Immature natural killer cell (primary cell): Measurements from ENCODE around the gene TRIM33. TPM values are rescaled to one million over a fixed set of nuclear protein-coding genes. Genes with fewer than 3 reads are reported as not detected.
"Not testable (repeated sequence)": the region's sequence is repeated elsewhere in the genome, so short reads cannot be mapped to it uniquely, and the experiment has no call there.

Source experiments
- DNase-seq, 3 donors: peaks; one replicate each; pipeline ENCODE4 v3.0.0; 2022; ENCODE audit warnings: mixed read lengths in 1 of 3
- H3K27ac Mint-ChIP-seq, 6 donors: one replicate each; pipeline ENCODE4 v1.8.0; 2020; ENCODE audit warnings: mixed read lengths in 6 of 6, mild to moderate bottlenecking in 5 of 6, inconsistent platforms in 4 of 6, moderate library complexity in 3 of 6
- H3K27me3 Mint-ChIP-seq, 3 donors: one replicate each; pipeline ENCODE4 v1.8.0; 2020 to 2021; ENCODE audit warnings: low read depth in 3 of 3, mild to moderate bottlenecking in 3 of 3, mixed read lengths in 3 of 3, moderate library complexity in 3 of 3, inconsistent platforms in 1 of 3
- H3K36me3 Mint-ChIP-seq, 3 donors: one replicate each; pipeline ENCODE4 v1.8.0; 2020; ENCODE audit warnings: mixed read lengths in 3 of 3, inconsistent platforms in 2 of 3, mild to moderate bottlenecking in 2 of 3
- H3K4me1 Mint-ChIP-seq, 2 donors: one replicate each; pipeline ENCODE4 v1.8.0; 2020; ENCODE audit warnings: inconsistent platforms in 2 of 2, mild to moderate bottlenecking in 2 of 2, mixed read lengths in 2 of 2, moderate library complexity in 1 of 2
- H3K4me3 Mint-ChIP-seq, 5 donors: one replicate each; pipeline ENCODE4 v1.8.0; 2020; ENCODE audit warnings: mild to moderate bottlenecking in 5 of 5, mixed read lengths in 5 of 5, inconsistent platforms in 3 of 5, moderate library complexity in 3 of 5
- H3K9me3 Mint-ChIP-seq, 6 donors: one replicate each; pipeline ENCODE4 v1.8.0; 2020; ENCODE audit warnings: mild to moderate bottlenecking in 6 of 6, mixed read lengths in 6 of 6, inconsistent platforms in 4 of 6, moderate library complexity in 3 of 6
- polyA plus RNA-seq, 3 donors: library from polyadenylated mRNA; unstranded; fragments of 300-500 nt; fragmentation: Illumina TruSeq; gene quantifications; one replicate each; pipeline ENCODE4 v1.2.3, GENCODE V29; 2021

TRIM33 gene
- polyA plus RNA-seq, 3 donors from 2014 or later = 17.3 to 43.3 (median 28.0) TPM

DNA sequence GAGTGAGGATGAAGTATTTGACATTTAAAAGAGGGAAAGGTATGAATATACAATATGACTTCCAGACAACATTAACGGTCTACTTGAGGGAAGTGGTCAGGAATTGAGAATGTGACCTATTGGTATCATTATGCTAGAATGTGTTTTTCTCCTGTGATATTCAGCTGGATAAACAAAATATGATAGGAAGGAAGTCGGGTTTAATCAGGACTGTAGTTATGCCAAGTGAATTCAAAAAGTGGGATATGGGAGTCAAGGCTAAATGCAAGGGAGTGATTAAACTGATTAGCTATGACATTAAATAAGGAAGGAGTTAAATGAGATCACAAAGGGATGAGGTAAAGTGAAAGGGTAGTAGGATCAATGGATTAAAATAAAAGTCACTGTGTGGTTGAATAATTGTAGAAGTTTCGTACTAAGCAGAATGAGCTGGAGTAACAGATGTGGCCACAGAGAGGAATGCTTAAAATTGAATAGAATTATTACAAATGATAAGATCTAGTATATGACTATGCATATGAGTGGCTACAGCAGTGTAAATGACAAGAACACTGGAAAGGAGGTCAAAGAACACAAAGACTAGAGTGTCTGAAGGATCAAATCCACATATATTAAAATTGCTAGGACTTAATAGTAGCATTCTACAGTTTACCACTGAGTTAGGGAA lies 62.5 kb downstream of the TRIM33 start:
- Mint-ChIP-seq H3K4me3 (no peak overlapping the region), H3K9me3 (no peaks in the 10 kb centered on the region), H3K27me3 (no peaks in the 10 kb centered on the region), H3K36me3 (peaks cover 0 to 20% (median 5%) of the 10 kb centered on the region in 3 donors), H3K4me1 (peaks cover 13 to 46% of the 10 kb centered on the region in 2 donors), H3K27ac (no peak overlapping the region)
- no peak for DNase-seq

DNA sequence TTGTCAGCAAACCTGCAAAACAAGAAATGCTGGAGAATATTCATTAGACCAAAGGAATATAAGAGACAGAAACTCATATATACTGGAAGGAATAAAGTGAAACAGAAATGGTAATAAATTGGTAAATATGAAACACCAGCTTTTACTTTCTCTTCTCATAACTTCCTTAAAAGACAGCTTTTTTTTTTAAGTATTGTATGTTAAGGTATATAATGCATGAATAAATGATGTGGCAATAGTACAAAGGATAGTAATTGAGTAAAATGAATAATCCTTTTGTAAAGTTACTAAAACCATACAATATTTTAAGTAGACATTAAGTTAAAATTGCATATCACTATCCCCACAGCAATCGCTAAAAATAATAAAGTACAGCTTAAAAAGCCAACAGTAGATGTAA lies 64.8 kb downstream of the TRIM33 start:
- no peak for DNase-seq
- Mint-ChIP-seq H3K9me3 (no peaks in the 10 kb centered on the region), H3K4me1 (peaks cover 13 to 32% of the 10 kb centered on the region in 2 donors), H3K4me3 (no peak overlapping the region), H3K36me3 (peaks cover 4 to 11% (median 6%) of the 10 kb centered on the region in 3 donors), H3K27ac (no peak overlapping the region), H3K27me3 (no peaks in the 10 kb centered on the region)

DNA sequence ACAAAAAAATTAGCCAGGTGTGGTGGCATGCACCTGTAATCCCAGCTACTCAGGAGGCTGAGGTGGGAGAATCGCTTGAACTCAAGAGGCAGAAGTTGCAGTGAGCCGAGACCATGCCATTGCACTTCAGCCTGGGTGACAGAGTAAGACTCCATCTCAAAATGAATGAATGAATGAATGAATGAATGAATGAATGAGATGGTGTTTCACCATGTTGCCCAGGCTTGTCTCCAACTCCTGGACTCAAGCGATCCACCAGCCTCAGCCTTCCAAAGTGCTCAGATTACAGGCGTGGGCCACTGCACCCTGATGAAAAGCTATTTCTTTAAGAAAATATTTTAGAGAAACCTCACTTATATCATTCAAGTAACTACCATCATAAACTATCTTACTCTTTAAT lies 67.8 kb downstream of the TRIM33 start:
- H3K27ac Mint-ChIP-seq, DNase-seq, H3K9me3 Mint-ChIP-seq, H3K27me3 Mint-ChIP-seq, H3K4me3 Mint-ChIP-seq: not testable (repeated sequence)
- Mint-ChIP-seq H3K4me1 (peaks cover 22 to 46% of the 10 kb centered on the region in 2 donors), H3K36me3 (peaks cover 11 to 29% (median 12%) of the 10 kb centered on the region in 3 donors)

DNA sequence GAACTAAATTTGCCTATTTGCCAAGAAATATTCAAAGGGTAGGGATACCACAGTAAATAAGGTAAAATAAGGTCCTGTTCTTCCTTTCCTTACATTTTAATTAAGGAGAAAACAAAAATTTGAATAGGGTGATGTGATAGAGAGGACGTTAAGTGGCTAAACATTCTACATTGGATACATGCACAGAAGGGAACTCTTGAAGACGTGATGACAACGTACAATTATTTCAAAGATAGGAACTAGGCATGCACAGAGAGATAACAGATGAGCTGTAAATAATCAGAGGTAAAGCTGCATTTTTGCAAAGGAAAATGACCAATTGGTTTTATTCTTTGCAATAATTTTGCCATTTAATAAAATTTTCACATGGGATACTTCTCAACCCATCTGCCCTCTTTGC lies 69.7 kb downstream of the TRIM33 start:
- no peak for DNase-seq
- Mint-ChIP-seq H3K27ac (no peak overlapping the region), H3K36me3 (peaks cover 11 to 29% (median 12%) of the 10 kb centered on the region in 3 donors), H3K27me3 (no peaks in the 10 kb centered on the region), H3K9me3 (no peaks in the 10 kb centered on the region), H3K4me3 (no peak overlapping the region), H3K4me1 (peaks cover 23 to 49% of the 10 kb centered on the region in 2 donors)

DNA sequence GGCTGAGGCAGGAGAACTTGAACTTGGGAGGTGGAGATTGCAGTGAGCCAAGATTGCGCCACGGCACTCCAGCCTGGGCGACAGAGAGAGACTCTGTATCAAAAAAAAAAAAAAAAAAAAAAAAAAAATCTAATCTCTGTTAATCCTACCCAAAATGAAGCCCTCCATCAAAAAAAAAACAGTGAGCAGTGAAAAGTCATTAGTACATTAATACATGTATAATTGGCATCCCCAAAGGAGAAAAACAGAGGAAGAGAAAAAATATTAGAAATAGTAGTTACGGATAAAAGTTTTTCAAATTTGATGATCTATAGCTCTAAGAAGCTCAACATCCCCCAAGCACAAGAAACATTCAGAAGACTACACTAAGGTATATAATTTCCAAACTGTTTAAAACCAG lies 71.6 kb downstream of the TRIM33 start:
- H3K27me3 Mint-ChIP-seq = no peaks in the 10 kb centered on the region
- DNase-seq = no peak
- peak overlapping the region in 2 of 6 donors; percentile 60 to 61 for H3K27ac Mint-ChIP-seq
- no peak overlapping the region for H3K4me3 Mint-ChIP-seq
- no peaks in the 10 kb centered on the region for H3K9me3 Mint-ChIP-seq
- peaks cover 11 to 21% (median 12%) of the 10 kb centered on the region in 3 donors for H3K36me3 Mint-ChIP-seq
- peaks cover 17 to 46% of the 10 kb centered on the region in 2 donors for H3K4me1 Mint-ChIP-seq

DNA sequence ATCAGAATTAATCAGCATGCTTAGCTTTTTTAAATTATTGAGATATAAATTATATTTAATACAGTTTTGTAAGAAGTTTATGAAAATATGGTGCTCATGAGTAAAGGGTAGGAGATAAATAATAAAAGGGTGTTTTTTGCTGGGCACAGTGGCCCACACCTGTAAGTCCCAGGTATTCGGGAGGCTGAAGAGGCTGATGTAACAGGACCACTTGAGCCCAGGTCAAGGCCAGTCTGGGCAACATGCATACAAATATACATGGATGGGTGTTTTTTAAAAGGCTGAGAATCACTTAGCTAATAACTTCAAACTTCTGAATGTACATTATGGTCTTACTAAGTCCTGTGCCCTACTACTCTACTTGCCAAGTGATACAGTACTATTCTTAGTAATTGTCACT lies 73.2 kb downstream of the TRIM33 start:
- Mint-ChIP-seq H3K36me3 (peaks cover 11 to 17% (median 12%) of the 10 kb centered on the region in 3 donors), H3K4me3 (no peak overlapping the region), H3K27ac (no peak overlapping the region), H3K27me3 (no peaks in the 10 kb centered on the region), H3K4me1 (peaks cover 12 to 43% of the 10 kb centered on the region in 2 donors), H3K9me3 (no peaks in the 10 kb centered on the region)
- no peak for DNase-seq

DNA sequence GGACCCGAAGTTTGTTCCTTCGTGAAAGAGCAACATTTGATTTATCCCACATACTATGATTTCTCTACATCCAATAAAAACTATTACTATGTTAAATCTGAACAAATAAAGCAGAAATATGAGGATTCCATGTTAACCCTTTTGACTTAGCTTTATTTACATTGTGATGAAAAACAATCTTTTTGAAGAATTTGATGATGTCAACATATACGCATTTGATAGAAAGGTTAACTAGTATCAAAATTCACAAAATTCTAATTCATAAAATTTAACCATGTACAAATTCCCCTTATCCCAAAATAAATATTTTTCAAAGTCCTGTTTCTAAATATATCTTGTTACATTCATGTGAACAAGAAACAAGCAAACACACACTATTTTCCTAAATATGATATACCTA lies 74.2 kb downstream of the TRIM33 start:
- Mint-ChIP-seq H3K27me3 (no peaks in the 10 kb centered on the region), H3K36me3 (peaks cover 11 to 17% (median 14%) of the 10 kb centered on the region in 3 donors), H3K4me3 (no peak overlapping the region), H3K4me1 (peaks cover 12 to 44% of the 10 kb centered on the region in 2 donors), H3K9me3 (no peaks in the 10 kb centered on the region), H3K27ac (no peak overlapping the region)
- DNase-seq = no peak

DNA sequence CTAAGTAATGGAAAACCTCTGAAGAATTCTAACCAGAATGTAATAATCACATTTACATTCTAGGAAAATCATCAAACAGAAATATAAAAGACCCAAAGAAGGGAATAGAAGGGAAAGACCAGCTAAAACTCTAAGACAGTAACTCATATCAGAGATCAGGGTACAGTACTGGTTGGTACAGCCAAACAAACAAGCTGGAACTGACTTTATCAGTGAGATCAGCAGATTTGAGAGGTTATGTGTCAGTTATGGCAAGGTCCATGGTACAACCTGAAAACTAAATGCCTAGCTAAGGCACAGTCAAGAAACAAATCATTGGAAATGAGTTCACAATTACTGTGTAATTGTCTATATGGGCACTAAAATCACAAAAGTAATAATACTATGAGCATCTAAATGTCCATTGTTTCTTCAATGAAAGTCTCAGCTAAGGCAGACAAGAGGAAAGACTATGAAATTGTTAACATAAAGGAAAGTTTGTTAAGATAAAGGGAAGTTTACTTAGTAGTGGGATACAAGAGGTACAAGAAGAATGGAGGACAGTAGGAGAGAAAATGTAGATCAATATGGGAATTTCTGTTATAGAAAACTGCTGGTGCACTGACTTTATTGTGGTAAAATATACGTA lies 75.8 kb downstream of the TRIM33 start:
- no peak overlapping the region for H3K4me3 Mint-ChIP-seq
- peak overlapping the region in 5 of 6 donors; percentile 4 to 37 (median 29) for H3K27ac Mint-ChIP-seq

DNA sequence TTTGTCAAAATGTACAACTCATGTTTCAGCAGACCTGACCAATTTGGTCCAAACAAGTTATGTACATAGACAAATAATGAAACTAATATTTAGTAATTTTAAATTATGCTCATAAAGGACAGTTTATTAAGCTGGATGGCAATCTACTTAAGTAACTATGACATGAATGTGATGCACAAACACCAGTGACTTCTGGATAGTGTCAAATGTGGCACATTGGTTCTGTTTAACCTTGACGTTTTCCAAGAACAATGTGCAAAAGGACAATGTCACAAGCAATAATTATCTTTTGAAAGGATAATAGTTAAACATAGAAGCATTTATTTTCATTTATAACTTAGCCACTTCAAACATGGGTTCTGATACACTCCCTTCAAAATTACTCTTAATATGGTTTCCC lies 80.0 kb downstream of the TRIM33 start:
- Mint-ChIP-seq H3K9me3 (no peaks in the 10 kb centered on the region), H3K36me3 (peaks cover 3 to 14% (median 10%) of the 10 kb centered on the region in 3 donors), H3K27me3 (no peaks in the 10 kb centered on the region), H3K27ac (peak overlapping the region in 1 of 6 donors; percentile 55), H3K4me3 (no peak overlapping the region), H3K4me1 (peaks cover 3 to 29% of the 10 kb centered on the region in 2 donors)
- no peak for DNase-seq

More for the DNA sequence above, 75.8 kb downstream of the TRIM33 start:
- Mint-ChIP-seq H3K4me1 (peaks cover 14 to 49% of the 10 kb centered on the region in 2 donors), H3K36me3 (peaks cover 0 to 19% (median 18%) of the 10 kb centered on the region in 3 donors), H3K9me3 (no peaks in the 10 kb centered on the region), H3K27me3 (no peaks in the 10 kb centered on the region)
- DNase-seq = no peak

DNA sequence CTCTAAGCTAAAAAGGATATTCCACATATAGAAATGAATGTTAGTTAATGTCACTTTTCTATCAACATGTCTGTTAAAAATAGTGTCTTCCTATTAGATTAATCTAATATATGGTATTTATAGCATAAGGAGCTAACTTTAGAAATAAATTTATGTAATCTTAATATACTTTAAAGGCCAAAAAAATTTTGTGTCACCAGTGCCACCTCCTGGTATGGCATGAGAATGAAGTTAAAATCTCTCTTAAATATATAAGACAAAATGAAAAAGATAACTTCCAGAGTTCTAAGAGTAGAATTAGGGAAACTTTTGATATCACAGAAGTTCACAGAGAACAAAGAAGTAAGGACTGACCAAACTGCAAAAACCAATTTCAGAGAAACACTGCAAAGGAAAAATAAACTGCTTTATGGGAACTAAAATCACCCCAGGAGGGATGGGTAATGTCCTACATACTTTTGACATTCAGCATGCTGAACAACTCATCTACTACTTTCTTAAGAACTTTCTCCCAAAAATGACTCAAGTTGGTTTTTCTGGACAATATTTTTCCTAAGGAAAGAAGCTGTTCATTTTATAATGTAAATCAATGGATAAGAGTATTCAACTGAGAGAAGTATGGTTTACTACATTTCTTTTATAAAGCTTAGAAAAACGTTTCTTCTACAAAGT lies 82.8 kb downstream of the TRIM33 start:
- Mint-ChIP-seq H3K27ac (peak overlapping the region in 1 of 6 donors; percentile 64), H3K4me3 (no peak overlapping the region), H3K27me3 (no peaks in the 10 kb centered on the region), H3K4me1 (peaks cover 1 to 15% of the 10 kb centered on the region in 2 donors), H3K9me3 (no peaks in the 10 kb centered on the region), H3K36me3 (peaks cover 5 to 29% (median 10%) of the 10 kb centered on the region in 3 donors)
- peak in 2 of 3 donors; percentile 11 to 26 for DNase-seq

DNA sequence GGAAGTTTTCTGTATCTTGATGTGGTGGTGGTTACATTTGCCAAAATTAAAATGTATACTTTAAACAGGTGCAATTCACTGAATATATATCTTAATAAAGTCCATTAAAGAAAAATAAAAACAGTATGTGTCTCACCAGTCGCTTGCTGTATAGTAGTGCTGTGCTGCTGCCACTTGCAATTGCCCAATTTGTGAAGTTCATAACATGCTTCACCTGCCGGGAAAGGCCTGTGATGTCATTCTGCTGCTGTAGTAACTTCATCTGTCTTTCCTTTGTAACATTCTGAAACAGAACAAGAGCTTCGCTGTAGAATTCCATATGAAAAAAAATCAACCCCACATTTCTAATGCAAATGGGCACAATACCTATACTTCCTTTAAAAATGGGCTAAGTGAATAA lies 83.4 kb downstream of the TRIM33 start:
- Mint-ChIP-seq H3K4me3 (no peak overlapping the region), H3K4me1 (peaks cover 1 to 13% of the 10 kb centered on the region in 2 donors), H3K9me3 (no peaks in the 10 kb centered on the region), H3K27me3 (no peaks in the 10 kb centered on the region), H3K27ac (peak overlapping the region in 1 of 6 donors; percentile 17), H3K36me3 (peaks cover 5 to 29% (median 10%) of the 10 kb centered on the region in 3 donors)
- DNase-seq = no peak

DNA sequence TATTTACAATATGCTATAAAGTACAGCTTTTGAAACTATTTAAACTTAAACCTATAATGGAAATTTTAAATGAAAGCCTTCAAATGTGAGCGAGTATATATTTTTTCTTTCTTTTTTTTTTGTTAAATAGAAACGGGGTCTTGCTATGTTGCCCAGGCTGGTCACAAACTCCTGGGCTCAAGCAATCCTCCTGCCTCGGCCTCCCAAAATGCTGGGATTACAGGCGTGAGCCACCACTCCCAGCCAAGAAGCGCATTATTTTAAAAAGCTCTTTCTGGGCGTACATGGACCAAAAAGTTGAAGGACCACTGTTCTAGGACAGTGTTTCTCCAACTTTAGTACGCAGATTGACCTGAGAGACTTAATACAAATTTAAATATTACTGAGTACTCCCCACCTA lies 87.5 kb downstream of the TRIM33 start:
- no peaks in the 10 kb centered on the region for H3K9me3 Mint-ChIP-seq

DNA sequence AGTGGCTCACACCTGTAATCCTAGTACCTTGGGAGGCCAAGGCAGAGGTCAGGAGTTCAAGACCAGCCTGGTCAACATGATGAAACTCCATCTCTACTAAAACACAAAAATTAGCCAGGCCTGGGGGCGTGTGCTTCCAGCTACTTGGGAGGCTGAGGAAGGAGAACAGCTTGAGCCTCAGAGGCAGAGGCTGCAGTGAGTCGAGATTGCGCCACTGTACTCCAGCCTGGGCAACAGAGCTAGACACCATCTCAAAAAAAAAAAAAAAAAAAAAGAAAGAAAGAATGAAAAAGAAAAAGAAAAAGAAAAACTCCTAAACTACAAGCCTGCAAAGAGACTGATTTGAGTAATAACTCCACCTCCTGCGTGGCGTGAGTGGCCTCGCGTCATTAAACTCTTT lies 92.1 kb downstream of the TRIM33 start:
- H3K9me3 Mint-ChIP-seq, H3K4me1 Mint-ChIP-seq, DNase-seq, H3K27me3 Mint-ChIP-seq, H3K4me3 Mint-ChIP-seq, H3K27ac Mint-ChIP-seq: not testable (repeated sequence)
- peaks cover 27 to 57% (median 29%) of the 10 kb centered on the region in 3 donors for H3K36me3 Mint-ChIP-seq

More for the DNA sequence above, 87.5 kb downstream of the TRIM33 start:
- no peaks in the 10 kb centered on the region for H3K4me1 Mint-ChIP-seq
- H3K36me3 Mint-ChIP-seq = peaks cover 23 to 50% (median 23%) of the 10 kb centered on the region in 3 donors
- H3K4me3 Mint-ChIP-seq = no peak overlapping the region
- H3K27me3 Mint-ChIP-seq = no peaks in the 10 kb centered on the region
- DNase-seq = no peak
- no peak overlapping the region for H3K27ac Mint-ChIP-seq

DNA sequence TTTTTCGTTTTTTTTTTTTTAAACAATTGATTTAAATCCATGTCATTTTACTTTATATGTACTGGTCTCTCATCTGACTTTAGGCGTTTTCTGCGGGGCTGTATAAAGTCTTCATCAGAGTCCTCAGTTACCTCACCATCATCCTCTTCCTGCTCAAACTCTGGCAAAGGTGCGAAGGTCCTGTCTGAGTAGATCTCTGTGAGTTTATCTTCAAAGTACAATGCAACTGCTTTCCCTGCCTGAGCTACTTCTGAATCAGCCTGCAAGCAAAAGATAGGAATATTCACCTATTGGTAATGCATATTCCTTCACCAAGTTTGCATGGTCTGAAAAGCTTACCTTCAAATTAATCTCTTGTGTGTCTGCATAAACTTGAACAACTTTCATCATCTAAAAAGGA lies 113.4 kb downstream of the TRIM33 start:
- H3K9me3 Mint-ChIP-seq = no peaks in the 10 kb centered on the region
- H3K4me3 Mint-ChIP-seq = no peak overlapping the region
- H3K36me3 Mint-ChIP-seq = peaks cover 36 to 55% (median 37%) of the 10 kb centered on the region in 3 donors
- no peaks in the 10 kb centered on the region for H3K4me1 Mint-ChIP-seq
- DNase-seq = no peak
- H3K27ac Mint-ChIP-seq = peak overlapping the region in 2 of 6 donors; percentile 28 to 31
- H3K27me3 Mint-ChIP-seq = peaks cover 0 to 3% (median 0%) of the 10 kb centered on the region in 3 donors
